ES-I3 (cell line): ENCODE results near the gene PCDHGA5.
A peak's percentile ranks its signal among the peaks of the same experiment; 100 is the strongest.
"Not testable (repeated sequence)": the region's sequence is repeated elsewhere in the genome, so short reads cannot be mapped to it uniquely, and the experiment has no call there.

Source experiments
- H3K36me3 ChIP-seq: 2 replicates; pipeline ENCODE4 v1.6.1; 2013; ENCODE audit warnings: mild to moderate bottlenecking, low read length, control low read depth, moderate library complexity; ENCODE audit not compliant: insufficient read depth
- H3K4me1 ChIP-seq: 2 replicates; pipeline ENCODE4 v1.6.1; 2013; ENCODE audit warnings: mild to moderate bottlenecking, control low read depth, low read length; ENCODE audit not compliant: insufficient read depth
- H3K9ac ChIP-seq: 2 replicates; pipeline ENCODE4 v1.6.1; 2013; ENCODE audit warnings: low read depth, mild to moderate bottlenecking, low read length, moderate library complexity
- H3K9me3 ChIP-seq: 2 replicates; pipeline ENCODE4 v1.6.1; 2013; ENCODE audit warnings: mild to moderate bottlenecking, low read length, moderate library complexity; ENCODE audit not compliant: control insufficient read depth, insufficient read depth

The PCDHGA5 gene

GRCh38 chr5:141363952-141364660 is at the start of gene PCDHGA5:
Gene PCDHGA5 (plus strand): TSS chr5:141364162. CDS start chr5:141364331, 169 bp downstream.
- no peak within 1 kb of the TSS for H3K9ac ChIP-seq
- H3K9me3 ChIP-seq, result peaks cover 8% of the 10 kb centered on the region; the same call in 1 of the 2 replicates
- no peaks in the 10 kb centered on the region for H3K36me3 ChIP-seq
- peaks cover 3% of the 10 kb centered on the region; the same call in 1 of the 2 replicates for H3K4me1 ChIP-seq

GRCh38 chr5:141316963-141317362 is 47.0 kb upstream of the PCDHGA5 start:
- H3K4me1 ChIP-seq, H3K9ac ChIP-seq: not testable (repeated sequence)
- H3K9me3 ChIP-seq, result peaks cover 20% of the 10 kb centered on the region
- H3K36me3 ChIP-seq, result peaks cover 17% of the 10 kb centered on the region

- H3K9ac ChIP-seq, result peak overlapping the region; percentile 99; the same call in 1 of the 2 replicates
- H3K9me3 ChIP-seq, result peaks cover 20% of the 10 kb centered on the region
- peaks cover 17% of the 10 kb centered on the region for H3K36me3 ChIP-seq
- H3K4me1 ChIP-seq, result no peaks in the 10 kb centered on the region; the same call in 1 of the 2 replicates
These were observed 44.8 kb upstream of the PCDHGA5 start for GRCh38 chr5:141319202-141319601.

GRCh38 chr5:141319699-141320098 is 44.3 kb upstream of the PCDHGA5 start:
- peaks cover 20% of the 10 kb centered on the region for H3K9me3 ChIP-seq
- H3K4me1 ChIP-seq, result no peaks in the 10 kb centered on the region; the same call in 1 of the 2 replicates
- peak overlapping the region; percentile 99 for H3K9ac ChIP-seq
- peaks cover 17% of the 10 kb centered on the region for H3K36me3 ChIP-seq

GRCh38 chr5:141320225-141321169 is 43.5 kb upstream of the PCDHGA5 start, which contains the start of gene TAF7:
Gene TAF7 (minus strand): TSS chr5:141320784. CDS start chr5:141320044, 740 bp downstream.
- Histone ChIP-seq H3K9ac (peak within 1 kb of the TSS; percentile 99), H3K4me1 (no peaks in the 10 kb centered on the region; the same call in 1 of the 2 replicates), H3K9me3 (peaks cover 20% of the 10 kb centered on the region), H3K36me3 (peaks cover 17% of the 10 kb centered on the region)

GRCh38 chr5:141322261-141322660 is 41.7 kb upstream of the PCDHGA5 start:
- no peak overlapping the region for H3K9ac ChIP-seq
- peaks cover 20% of the 10 kb centered on the region for H3K9me3 ChIP-seq
- no peaks in the 10 kb centered on the region; the same call in 1 of the 2 replicates for H3K4me1 ChIP-seq
- H3K36me3 ChIP-seq, result peaks cover 17% of the 10 kb centered on the region

DNA sequence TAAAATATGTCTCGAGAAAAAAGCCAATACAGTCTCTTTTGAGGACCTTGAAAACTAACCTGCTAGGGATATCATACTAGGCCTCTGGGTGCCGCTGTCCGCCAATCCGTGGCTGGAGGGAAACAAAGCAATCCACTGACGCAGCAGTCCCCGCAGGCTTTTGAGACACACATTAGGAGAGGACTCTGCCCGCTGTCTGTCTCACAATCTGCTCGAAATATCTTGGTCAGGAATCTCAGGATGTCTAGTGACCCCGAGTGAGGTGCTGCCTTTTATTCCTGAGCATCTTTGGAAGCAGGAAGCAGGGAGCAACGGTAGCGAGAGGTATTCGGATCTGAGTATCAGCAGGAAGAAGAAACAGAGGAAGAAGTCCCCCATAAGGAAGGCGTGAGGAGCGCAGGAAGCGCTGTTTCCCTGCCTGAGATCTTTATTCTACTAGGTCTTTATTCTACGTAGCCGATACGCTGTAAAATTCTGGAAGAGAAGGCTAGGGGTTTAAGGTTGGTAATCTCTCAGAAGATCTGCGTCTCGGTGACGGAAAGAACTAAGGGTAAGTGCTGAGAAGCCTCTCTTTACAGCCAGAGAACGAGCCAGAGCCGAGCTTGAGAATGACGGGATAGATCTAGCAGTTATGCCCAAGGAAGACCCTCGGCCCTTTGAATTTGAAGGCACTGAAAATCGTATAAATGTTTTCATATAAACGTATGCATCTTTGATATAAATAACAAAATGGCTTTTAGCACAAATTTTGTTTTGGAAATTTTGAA is 37.7 kb upstream of the PCDHGA5 start:
- H3K9me3 ChIP-seq, result no peaks in the 10 kb centered on the region; the same call in 1 of the 2 replicates
- H3K9ac ChIP-seq, result peak overlapping the region; percentile 78
- H3K4me1 ChIP-seq, result no peaks in the 10 kb centered on the region
- no peaks in the 10 kb centered on the region for H3K36me3 ChIP-seq

- H3K36me3 ChIP-seq, result no peaks in the 10 kb centered on the region
- H3K9ac ChIP-seq, result no peak overlapping the region
- H3K4me1 ChIP-seq, result no peaks in the 10 kb centered on the region
- H3K9me3 ChIP-seq, result no peaks in the 10 kb centered on the region; the same call in none of the 2 replicates
These were observed 35.7 kb upstream of the PCDHGA5 start for GRCh38 chr5:141328231-141328630.

DNA sequence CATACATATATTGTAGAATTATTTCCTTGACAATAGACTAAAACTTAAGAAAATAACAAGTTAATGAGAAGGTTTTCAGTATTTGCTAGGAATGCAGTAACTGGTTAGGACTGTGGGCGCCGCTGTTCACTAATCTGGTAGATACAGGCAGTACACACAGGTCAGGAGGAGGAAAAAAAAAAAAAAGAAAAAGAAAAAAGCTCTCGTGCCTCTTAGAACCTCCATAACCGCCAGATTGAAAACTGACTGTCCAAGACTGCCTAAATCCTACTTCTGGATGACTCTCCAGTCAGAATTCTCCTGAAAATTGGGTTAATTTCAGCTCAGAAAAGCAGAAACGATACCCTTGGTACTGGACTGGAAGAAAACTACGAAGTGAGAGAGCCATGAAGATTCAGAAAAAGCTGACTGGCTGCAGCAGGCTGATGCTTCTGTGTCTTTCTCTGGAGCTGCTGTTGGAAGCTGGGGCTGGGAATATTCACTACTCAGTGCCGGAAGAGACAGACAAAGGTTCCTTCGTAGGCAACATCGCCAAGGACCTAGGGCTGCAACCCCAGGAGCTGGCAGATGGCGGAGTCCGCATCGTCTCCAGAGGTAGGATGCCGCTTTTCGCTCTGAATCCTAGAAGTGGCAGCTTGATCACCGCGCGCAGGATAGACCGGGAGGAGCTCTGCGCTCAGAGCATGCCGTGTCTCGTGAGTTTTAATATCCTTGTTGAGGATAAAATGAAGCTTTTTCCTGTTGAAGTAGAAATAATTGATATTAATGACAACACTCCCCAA is 33.5 kb upstream of the PCDHGA5 start, which contains the start of gene PCDHGA1:
Gene PCDHGA1, plus strand, starts transcription at position 216 of the 782 bp plus-strand sequence.
- Histone ChIP-seq H3K36me3 (no peaks in the 10 kb centered on the region; the same call in 1 of the 2 replicates), H3K9me3 (no peaks in the 10 kb centered on the region; the same call in none of the 2 replicates), H3K9ac (no peak within 1 kb of the TSS; the same call in 1 of the 2 replicates), H3K4me1 (no peaks in the 10 kb centered on the region)

DNA sequence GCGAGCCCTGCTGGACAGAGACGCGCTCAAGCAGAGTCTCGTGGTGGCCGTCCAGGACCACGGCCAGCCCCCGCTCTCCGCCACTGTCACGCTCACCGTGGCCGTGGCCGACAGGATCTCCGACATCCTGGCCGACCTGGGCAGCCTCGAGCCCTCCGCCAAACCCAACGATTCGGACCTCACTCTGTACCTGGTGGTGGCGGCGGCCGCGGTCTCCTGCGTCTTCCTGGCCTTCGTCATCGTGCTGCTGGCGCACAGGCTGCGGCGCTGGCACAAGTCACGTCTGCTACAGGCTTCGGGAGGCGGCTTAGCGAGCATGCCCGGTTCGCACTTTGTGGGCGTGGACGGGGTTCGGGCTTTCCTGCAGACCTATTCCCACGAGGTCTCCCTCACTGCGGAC is 31.4 kb upstream of the PCDHGA5 start:
- H3K4me1 ChIP-seq, H3K36me3 ChIP-seq, H3K9ac ChIP-seq, H3K9me3 ChIP-seq: not testable (repeated sequence)

DNA sequence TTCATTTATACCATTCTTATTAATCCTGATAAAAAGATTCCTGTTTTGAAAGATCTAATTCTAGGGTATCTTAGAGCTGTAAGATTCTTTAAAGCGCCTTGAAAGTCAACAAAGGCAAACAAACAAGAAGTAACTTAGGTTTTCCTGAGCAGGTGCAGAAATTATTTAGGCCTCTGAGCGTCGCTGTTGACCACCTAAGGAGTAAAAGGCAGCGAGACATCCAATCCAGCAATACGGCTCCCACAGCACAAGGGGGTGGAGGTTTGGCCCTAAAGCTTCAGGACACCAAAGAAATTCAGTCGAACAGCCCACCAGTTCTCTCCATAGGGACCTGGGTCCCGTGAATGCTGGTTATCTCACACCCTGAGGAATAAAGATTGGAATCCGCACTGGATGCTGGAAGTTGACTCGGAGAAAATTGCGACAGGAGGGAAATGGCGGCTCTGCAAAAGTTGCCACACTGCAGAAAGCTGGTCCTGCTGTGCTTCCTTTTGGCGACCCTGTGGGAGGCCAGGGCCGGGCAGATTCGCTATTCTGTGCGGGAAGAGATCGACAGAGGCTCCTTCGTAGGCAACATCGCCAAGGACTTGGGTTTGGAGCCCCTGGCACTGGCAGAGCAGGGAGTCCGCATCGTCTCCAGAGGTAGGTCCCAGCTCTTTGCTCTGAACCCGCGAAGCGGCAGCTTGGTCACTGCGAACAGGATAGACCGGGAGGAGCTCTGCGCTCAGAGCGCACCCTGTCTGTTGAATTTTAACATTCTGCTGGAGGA is 25.2 kb upstream of the PCDHGA5 start, which contains the start of gene PCDHGA2:
Gene PCDHGA2, plus strand, starts transcription at position 223 of the 769 bp plus-strand sequence.
- Histone ChIP-seq H3K9ac (no peak within 1 kb of the TSS), H3K4me1 (no peaks in the 10 kb centered on the region), H3K36me3 (no peaks in the 10 kb centered on the region; the same call in 1 of the 2 replicates), H3K9me3 (peaks cover 4% of the 10 kb centered on the region; the same call in 1 of the 2 replicates)

DNA sequence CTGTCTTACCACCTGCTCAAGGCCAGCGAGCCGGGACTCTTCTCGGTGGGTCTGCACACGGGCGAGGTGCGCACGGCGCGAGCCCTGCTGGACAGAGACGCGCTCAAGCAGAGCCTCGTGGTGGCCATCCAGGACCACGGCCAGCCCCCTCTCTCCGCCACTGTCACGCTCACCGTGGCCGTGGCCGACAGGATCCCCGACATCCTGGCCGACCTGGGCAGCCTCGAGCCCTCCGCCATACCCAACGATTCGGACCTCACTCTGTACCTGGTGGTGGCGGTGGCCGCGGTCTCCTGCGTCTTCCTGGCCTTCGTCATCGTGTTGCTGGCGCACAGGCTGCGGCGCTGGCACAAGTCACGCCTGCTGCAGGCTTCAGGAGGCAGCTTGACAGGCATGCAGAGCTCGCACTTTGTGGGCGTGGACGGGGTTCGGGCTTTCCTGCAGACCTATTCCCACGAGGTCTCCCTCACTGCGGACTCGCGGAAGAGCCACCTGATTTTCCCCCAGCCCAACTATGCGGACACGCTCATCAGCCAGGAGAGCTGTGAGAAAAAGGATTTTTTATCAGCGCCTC is 23.1 kb upstream of the PCDHGA5 start:
- not testable (repeated sequence) for H3K36me3 ChIP-seq, H3K9ac ChIP-seq, H3K9me3 ChIP-seq, H3K4me1 ChIP-seq
